Measurements from ENCODE around the gene SLC26A1. TPM values are rescaled to one million over a fixed set of nuclear protein-coding genes. Genes with fewer than 3 reads are reported as not detected.

SLC26A1 gene
- total and polyA plus RNA-seq, 7 donors, result 1.1 TPM; not detected in 6

GRCh38 chr4:970854-971520 is 22.2 kb downstream of the SLC26A1 start:
- 23 to 66% methylated on average over 17 of the region's 17 CpGs for WGBS, 2 donors
- DNase-seq, result no peak
- Histone ChIP-seq H3K4me3 (no peak overlapping the region), H3K9me3 (no peaks in the 10 kb centered on the region), H3K36me3 (peaks cover 0 to 5% (median 0%) of the 10 kb centered on the region in 4 donors), H3K4me1 (peaks cover 0 to 40% (median 36%) of the 10 kb centered on the region in 4 donors), H3K27ac (no peak overlapping the region), H3K27me3 (peaks cover 0 to 17% (median 16%) of the 10 kb centered on the region in 3 donors)
- TF ChIP-seq POLR2A (IDR thresholded peaks at IDR 0.05) (no peak), POLR2AphosphoS5 (IDR thresholded peaks at IDR 0.05) (no peak), EP300 (IDR thresholded peaks at IDR 0.05) (no peak)
- intact Hi-C loops (cut with DNase I), result no loop called here

GRCh38 chr4:970046-970745 is 23.0 kb downstream of the SLC26A1 start:
- H3K4me3 ChIP-seq, result no peak overlapping the region
- H3K27me3 ChIP-seq, result peaks cover 0 to 17% (median 16%) of the 10 kb centered on the region in 3 donors
- WGBS, 2 donors, result 70 to 84% methylated on average over 25 of the region's 25 CpGs
- no peak overlapping the region for H3K27ac ChIP-seq
- TF ChIP-seq POLR2AphosphoS5 (IDR thresholded peaks at IDR 0.05), result no peak
- no peak for TF ChIP-seq POLR2A (IDR thresholded peaks at IDR 0.05)
- no peak for TF ChIP-seq EP300 (IDR thresholded peaks at IDR 0.05)
- TF ChIP-seq, protein P1, sequence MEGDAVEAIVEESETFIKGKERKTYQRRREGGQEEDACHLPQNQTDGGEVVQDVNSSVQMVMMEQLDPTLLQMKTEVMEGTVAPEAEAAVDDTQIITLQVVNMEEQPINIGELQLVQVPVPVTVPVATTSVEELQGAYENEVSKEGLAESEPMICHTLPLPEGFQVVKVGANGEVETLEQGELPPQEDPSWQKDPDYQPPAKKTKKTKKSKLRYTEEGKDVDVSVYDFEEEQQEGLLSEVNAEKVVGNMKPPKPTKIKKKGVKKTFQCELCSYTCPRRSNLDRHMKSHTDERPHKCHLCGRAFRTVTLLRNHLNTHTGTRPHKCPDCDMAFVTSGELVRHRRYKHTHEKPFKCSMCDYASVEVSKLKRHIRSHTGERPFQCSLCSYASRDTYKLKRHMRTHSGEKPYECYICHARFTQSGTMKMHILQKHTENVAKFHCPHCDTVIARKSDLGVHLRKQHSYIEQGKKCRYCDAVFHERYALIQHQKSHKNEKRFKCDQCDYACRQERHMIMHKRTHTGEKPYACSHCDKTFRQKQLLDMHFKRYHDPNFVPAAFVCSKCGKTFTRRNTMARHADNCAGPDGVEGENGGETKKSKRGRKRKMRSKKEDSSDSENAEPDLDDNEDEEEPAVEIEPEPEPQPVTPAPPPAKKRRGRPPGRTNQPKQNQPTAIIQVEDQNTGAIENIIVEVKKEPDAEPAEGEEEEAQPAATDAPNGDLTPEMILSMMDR (IDR thresholded peaks at IDR 0.05), result no peak
- H3K9me3 ChIP-seq, result no peaks in the 10 kb centered on the region
- no peak for DNase-seq
- intact Hi-C loops (cut with DNase I), result no loop called here
- H3K4me1 ChIP-seq, result peaks cover 0 to 40% (median 36%) of the 10 kb centered on the region in 4 donors
- H3K36me3 ChIP-seq, result peaks cover 0 to 11% (median 0%) of the 10 kb centered on the region in 4 donors

- 78 to 79% methylated on average over 23 of the region's 23 CpGs for WGBS, 2 donors
- DNase-seq, result no peak
- Histone ChIP-seq H3K4me3 (no peak overlapping the region), H3K27me3 (peaks cover 0 to 17% (median 16%) of the 10 kb centered on the region in 3 donors), H3K4me1 (peaks cover 0 to 36% (median 32%) of the 10 kb centered on the region in 4 donors), H3K27ac (no peak overlapping the region), H3K9me3 (no peaks in the 10 kb centered on the region), H3K36me3 (peaks cover 0 to 11% (median 0%) of the 10 kb centered on the region in 4 donors)
- intact Hi-C loops (cut with DNase I), result no loop called here
- TF ChIP-seq EP300 (IDR thresholded peaks at IDR 0.05), result no peak
- no peak for TF ChIP-seq POLR2AphosphoS5 (IDR thresholded peaks at IDR 0.05)
- no peak for TF ChIP-seq POLR2A (IDR thresholded peaks at IDR 0.05)
- TF ChIP-seq, protein P1 (IDR thresholded peaks at IDR 0.05), result no peak
Measured at GRCh38 chr4:968621-969394, 24.4 kb downstream of the SLC26A1 start.

- 52 to 78% methylated on average over 24 of the region's 24 CpGs for whole genome bisulfite sequencing, 2 donors
- Histone ChIP-seq H3K27me3 (peaks cover 0 to 17% (median 16%) of the 10 kb centered on the region in 3 donors), H3K4me1 (peaks cover 0 to 33% (median 30%) of the 10 kb centered on the region in 4 donors), H3K9me3 (no peaks in the 10 kb centered on the region), H3K4me3 (no peak overlapping the region), H3K27ac (no peak overlapping the region), H3K36me3 (peaks cover 0 to 11% (median 0%) of the 10 kb centered on the region in 4 donors)
- intact Hi-C loops (cut with DNase I), result no loop called here
- TF ChIP-seq POLR2AphosphoS5 (IDR thresholded peaks at IDR 0.05) (no peak), EP300 (IDR thresholded peaks at IDR 0.05) (no peak), POLR2A (IDR thresholded peaks at IDR 0.05) (no peak)
- TF ChIP-seq, protein P1 (IDR thresholded peaks at IDR 0.05), result no peak
- DNase-seq, result no peak
Measured at GRCh38 chr4:968221-968620, 25.0 kb downstream of the SLC26A1 start.
